IMR-90 (cell line): ENCODE results near the gene TMEM237.

Experiments used
- MAZ ChIP-seq: IDR thresholded peaks from 2 replicates; pipeline ENCODE4 v1.6.1; 2012; ENCODE audit warnings: low read depth, mild to moderate bottlenecking, low read length, improper control_type of control experiment, moderate library complexity, borderline replicate concordance
- POLR2A ChIP-seq: IDR thresholded peaks from 2 replicates; pipeline ENCODE4 v1.6.1; 2012; ENCODE audit warnings: mild to moderate bottlenecking, low read depth, low read length
- USF2 ChIP-seq: fragments of 150-350 bp; IDR thresholded peaks from 2 replicates; pipeline ENCODE4 v1.6.1; 2017; ENCODE audit warnings: mild to moderate bottlenecking, antibody characterized with exemption, low read length, low read depth
- TF ChIP-seq, protein P1 (sequence below): conservative IDR thresholded peaks from 2 replicates; pipeline ENCODE4 v1.5.1; 2012; ENCODE audit warnings: mild to moderate bottlenecking, low read depth, low read length, improper control_type of control experiment

DNA sequence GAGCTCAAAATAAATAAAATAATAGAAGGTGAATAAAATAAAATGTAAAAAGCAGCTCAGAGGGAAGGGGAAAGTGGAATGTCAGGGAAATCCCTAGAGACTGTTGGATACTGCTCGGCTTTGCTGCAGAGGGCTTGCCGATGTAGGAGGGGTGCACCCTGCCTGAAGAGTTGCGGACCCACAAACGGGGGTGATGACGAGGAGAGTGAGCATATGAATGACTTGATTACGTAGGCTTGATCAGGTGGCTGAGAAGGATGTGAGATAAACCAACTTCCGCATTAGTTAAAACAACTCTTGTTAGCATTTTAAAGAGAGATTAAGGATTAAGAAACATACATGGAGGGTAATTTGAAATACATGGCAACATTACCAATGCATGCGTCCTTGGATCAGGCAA is 21.0 kb upstream of the TMEM237 start:
- TF ChIP-seq, protein P1, sequence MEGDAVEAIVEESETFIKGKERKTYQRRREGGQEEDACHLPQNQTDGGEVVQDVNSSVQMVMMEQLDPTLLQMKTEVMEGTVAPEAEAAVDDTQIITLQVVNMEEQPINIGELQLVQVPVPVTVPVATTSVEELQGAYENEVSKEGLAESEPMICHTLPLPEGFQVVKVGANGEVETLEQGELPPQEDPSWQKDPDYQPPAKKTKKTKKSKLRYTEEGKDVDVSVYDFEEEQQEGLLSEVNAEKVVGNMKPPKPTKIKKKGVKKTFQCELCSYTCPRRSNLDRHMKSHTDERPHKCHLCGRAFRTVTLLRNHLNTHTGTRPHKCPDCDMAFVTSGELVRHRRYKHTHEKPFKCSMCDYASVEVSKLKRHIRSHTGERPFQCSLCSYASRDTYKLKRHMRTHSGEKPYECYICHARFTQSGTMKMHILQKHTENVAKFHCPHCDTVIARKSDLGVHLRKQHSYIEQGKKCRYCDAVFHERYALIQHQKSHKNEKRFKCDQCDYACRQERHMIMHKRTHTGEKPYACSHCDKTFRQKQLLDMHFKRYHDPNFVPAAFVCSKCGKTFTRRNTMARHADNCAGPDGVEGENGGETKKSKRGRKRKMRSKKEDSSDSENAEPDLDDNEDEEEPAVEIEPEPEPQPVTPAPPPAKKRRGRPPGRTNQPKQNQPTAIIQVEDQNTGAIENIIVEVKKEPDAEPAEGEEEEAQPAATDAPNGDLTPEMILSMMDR = no peak
- TF ChIP-seq POLR2A (no peak), MAZ (no peak), USF2 (no peak)
